Activated CD4-positive, CD25-positive, alpha-beta regulatory T cell treated with anti-CD3 and anti-CD28 coated beads, Interleukin-2, amount 50 U/mL, for 72 hours (primary cell): ENCODE results near the gene KHSRP.

Source experiments
- DNase-seq: peaks from one replicate; pipeline ENCODE4 v3.0.0; 2021

The KHSRP gene

DNA sequence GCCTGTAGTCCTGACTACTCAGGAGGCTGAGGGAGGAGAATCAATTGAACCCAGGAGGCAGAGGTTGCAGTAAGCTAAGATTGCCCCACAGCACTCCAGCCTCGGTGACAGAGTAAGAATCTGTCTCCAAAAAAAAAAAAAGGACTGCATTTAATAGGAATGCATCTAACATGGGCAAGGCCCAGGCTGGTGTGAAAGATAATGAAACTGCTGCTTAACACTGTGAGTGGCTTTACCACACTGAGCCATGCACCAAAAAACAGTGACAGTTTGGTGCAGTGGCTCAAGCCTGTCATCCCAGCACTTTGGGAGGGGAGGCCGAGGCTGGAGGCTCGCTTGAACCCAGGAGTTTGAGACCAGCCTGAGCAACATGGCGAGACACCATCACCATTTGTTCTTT is 40.2 kb downstream of the KHSRP start:
- no peak for DNase-seq

DNA sequence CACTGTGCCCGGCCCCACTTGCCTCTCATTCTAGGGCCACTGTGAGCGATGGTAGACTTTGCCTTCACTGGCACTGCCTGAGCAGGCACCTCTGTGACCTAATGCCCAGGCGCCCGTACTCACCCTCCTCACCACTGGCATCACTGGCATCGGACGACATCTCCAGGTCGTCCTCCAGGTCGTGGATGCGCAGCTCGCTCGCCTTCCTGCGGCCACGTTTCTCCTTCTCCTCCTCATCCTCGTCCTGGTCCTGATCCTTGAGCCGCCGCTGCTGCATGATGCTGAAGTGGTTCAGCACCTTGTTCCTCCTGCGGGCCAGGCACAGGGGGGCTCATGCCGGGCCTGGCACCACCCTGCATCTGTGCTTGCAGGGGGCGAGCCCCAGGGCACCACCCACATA is 41.4 kb downstream of the KHSRP start:
- DNase-seq = no peak

GRCh38 chr19:6381030-6381750 is 43.4 kb downstream of the KHSRP start:
- no peak for DNase-seq

GRCh38 chr19:6379744-6380143 is 44.9 kb downstream of the KHSRP start:
- no peak for DNase-seq

GRCh38 chr19:6378486-6378885 is 46.1 kb downstream of the KHSRP start:
- DNase-seq = no peak

DNA sequence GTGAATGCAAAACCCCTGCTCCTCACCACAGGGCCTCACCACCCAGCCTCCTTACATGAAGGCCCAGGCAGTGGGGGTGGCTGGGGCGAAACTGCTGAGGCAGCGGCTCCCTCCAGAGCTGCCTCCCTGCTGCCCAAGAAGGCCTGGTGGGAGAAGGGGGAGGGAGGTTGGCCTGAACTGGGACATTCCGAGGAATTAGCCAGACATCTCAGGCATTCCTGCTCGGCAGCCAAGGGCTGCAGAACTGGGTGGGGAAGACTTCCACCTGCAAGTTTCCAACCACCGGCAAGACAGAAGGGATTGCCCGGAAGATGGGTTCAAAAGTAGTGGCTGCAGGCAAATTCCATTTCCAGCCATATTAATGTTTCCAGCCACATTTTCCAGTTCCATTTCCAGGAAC is 46.6 kb downstream of the KHSRP start:
- DNase-seq = no peak

DNA sequence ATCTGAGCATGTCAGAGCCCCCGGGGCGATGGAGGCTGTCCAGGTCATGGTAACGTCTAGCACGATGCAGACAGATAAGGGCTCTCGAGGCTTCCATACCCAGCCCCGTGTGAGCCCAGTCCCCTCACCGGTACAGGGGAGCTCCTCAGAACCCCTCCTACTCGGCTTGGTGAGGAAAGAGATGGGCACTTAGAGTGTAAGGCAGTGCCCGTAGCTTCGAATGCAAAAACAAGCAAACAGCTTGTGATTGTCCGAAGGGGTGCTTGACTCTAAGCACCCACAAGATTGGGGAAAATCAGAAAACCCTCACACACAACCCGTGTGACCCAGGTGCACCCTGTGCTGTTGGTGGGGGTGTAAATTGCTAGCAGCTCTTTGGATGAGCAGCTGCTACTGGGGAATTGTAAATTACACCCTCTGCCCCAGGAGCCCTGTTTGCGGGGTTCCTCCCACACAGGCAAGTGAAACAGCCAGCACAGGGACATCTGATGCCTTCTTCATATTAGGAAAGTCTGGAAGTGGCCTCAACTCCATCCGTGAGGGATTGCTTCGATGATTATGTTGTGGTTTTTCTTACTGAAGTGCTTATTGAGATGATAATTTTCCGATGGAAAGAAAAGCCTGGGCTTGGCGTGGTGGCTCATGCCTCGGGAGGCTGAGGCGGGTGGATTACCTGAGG is 48.0 kb downstream of the KHSRP start:
- no peak for DNase-seq

DNA sequence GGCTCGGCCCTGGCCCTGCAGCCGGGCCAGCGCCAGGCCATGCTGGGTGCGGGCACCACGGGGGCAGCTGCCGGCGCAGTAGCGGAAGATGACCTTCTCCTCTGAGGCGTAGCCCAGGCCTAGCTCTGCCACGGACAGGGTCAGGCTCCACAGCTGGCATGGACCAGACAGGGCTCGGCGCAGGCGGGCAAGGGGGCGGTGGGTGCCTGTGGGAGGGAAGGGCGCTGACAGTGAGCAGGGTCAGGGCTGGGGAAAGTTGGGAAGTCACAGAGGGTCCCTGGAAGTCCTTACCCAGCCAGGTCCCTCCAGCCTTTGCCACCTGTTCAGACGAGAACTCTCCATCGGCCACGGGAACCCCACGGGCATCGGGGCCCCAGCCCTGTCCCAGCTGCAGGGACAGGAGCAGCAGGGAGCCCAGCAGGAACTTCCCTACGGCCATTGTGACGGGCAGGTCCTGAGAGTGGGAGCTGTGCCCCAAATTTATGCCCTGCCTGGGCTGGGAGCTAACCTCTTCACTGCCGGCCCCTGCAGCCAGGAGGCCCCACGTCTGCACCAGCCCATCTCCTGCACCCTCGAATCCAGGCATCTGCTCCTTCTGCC is 49.1 kb downstream of the KHSRP start, which contains the start of gene PSPN:
PSPN (minus strand) TSS at position 523 of the 600 bp plus-strand sequence; CDS start at position 439, 84 bp downstream.
- no peak for DNase-seq

GRCh38 chr19:6374711-6375410 is 49.8 kb downstream of the KHSRP start:
- no peak for DNase-seq

- DNase-seq = no peak
These were observed 50.4 kb downstream of the KHSRP start for GRCh38 chr19:6374161-6374709.

GRCh38 chr19:6373813-6374108 is 50.9 kb downstream of the KHSRP start:
- no peak for DNase-seq

DNA sequence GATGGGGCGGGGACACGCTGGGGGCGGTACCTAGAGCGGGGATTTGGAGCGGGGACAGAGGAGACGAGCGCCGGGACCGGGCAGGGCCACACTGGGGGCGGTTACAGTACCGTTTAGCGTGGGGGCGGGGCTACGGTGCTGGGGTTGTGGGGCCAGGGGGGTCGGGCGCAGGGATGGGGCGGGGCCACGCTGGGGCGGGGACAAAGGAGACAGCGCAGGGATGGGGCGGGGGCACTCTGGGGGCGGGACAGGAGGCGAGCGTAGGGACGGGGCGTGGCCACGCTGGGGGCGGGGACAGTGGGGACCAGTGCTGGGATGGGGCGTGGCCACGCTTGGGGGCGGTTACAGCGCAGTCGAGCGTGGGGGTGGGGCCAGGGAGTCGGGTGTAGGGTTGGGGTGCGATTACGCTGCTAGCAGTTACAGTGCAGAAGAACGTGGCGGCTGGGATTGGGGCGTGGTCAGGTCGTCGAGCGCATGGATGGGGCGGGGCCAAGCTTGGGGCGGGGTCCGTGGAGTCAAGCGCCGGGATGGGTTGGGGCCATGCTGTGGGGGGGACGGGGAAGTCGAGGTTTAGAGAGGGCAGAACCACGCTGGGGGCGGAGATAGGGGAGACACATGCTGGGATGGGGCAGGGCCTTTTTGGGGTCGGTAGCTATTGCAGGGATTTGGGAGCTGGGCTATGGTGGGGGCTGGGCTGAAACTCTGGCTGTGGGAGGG is 51.4 kb downstream of the KHSRP start:
- peak; percentile 99 for DNase-seq

- peak; percentile 89 for DNase-seq
These were observed 52.0 kb downstream of the KHSRP start, which contains the start of gene ALKBH7 for GRCh38 chr19:6372594-6373095. Gene ALKBH7, plus strand, starts transcription at chr19:6372794. Its CDS starts 27 bp downstream, at chr19:6372821.

DNA sequence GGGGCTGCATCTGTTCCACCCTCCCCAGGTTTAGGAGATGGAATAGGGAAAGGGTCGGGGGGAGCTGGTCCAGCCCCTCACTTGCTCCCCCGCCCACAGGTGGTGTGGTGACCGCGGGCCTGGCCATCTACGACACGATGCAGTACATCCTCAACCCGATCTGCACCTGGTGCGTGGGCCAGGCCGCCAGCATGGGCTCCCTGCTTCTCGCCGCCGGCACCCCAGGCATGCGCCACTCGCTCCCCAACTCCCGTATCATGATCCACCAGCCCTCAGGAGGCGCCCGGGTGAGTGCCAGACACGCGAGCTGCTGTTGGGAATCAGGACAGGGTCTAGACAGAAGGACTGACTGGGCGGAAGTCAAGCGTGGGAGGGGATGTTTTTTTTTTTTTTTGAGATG is 60.3 kb downstream of the KHSRP start:
- no peak for DNase-seq
